Gastrocnemius medialis (tissue), 4 donors: ENCODE data around the gene PRMT3. TPM values are rescaled to one million over a fixed set of nuclear protein-coding genes. Genes with fewer than 3 reads are reported as not detected.

ENCODE experiments used
- ATAC-seq, 2 donors: fragments of 150-250 bp; one replicate each; pipeline ENCODE4 v1.9.1; 2016
- DNase-seq, 2 donors: peaks; one replicate each; pipeline ENCODE4 v3.0.0-alpha.2; 2019
- H3K27ac ChIP-seq, 4 donors: fragments of 200-600 bp; sonication (generic); 1 replicate in 1 of 4; 2 replicates in 3 of 4; pipeline ENCODE4 v1.5.1; 2016 to 2018; ENCODE audit warnings: mild to moderate bottlenecking in 2 of 4, moderate library complexity in 1 of 4
- H3K27me3 ChIP-seq, 3 donors: fragments of 200-600 bp; sonication (generic) in 2 of 3; 1 replicate in 1 of 3; 2 replicates in 2 of 3; pipeline versions ENCODE4 v1.5.1 to v1.6.0; 2016 to 2019; ENCODE audit warnings: mild to moderate bottlenecking in 1 of 3, moderate library complexity in 1 of 3
- H3K36me3 ChIP-seq, 2 donors: fragments of 200-600 bp; sonication (generic) in 1 of 2; one replicate each; pipeline ENCODE4 v1.5.1; 2017 to 2018
- H3K4me1 ChIP-seq, 2 donors: fragments of 200-600 bp; sonication (generic) in 1 of 2; one replicate each; pipeline ENCODE4 v1.5.1; 2016 to 2017; ENCODE audit warnings: mild to moderate bottlenecking in 2 of 2
- H3K4me3 ChIP-seq, 4 donors: fragments of 200-600 bp; sonication (generic) in 3 of 4; 1 replicate in 1 of 4; 2 replicates in 3 of 4; pipeline ENCODE4 v1.5.1; 2016 to 2019; ENCODE audit warnings: mild to moderate bottlenecking in 2 of 4
- H3K9me3 ChIP-seq, 3 donors: fragments of 200-600 bp; sonication (generic) in 2 of 3; 1 replicate in 1 of 3; 2 replicates in 2 of 3; pipeline ENCODE4 v1.5.1; 2016 to 2019
- POLR2A ChIP-seq, 2 donors: fragments of 450-650 bp; IDR thresholded peaks; one replicate each; pipeline ENCODE4 v1.6.1; 2017; ENCODE audit warnings: antibody characterized with exemption in 2 of 2, mild to moderate bottlenecking in 2 of 2, moderate library complexity in 2 of 2
- in situ Hi-C, 4 donors: fragments of 200-750 bp; cut with MboI; loops; one replicate each; pipeline versions ENCODE4 v1.15.0 to v1.8.0; 2017; ENCODE audit warnings: low sequenced_read_pairs in 4 of 4
- intact Hi-C: fragments of 100-400 bp; cut with DNase I; formaldehyde crosslinking; loops from one replicate; pipeline ENCODE4 v1.15.1; 2023; ENCODE audit warnings: low total_unique reads
- total RNA-seq, 4 donors: library from RNA; depleted of rRNA; stranded (reverse); fragments of >200 nt; gene quantifications; one replicate each; pipeline versions ENCODE4 v1.1.0 to v1.2.3, GENCODE V29; 2016
- TF ChIP-seq, protein P1 (sequence below), 5 experiments: fragments of 450-650 bp in 3 of 5; fragments of 200-600 bp in 2 of 5; sonication (generic) in 2 of 5; IDR thresholded peaks in 4 of 5; conservative IDR thresholded peaks in 1 of 5; 1 replicate in 4 of 5; 2 replicates in 1 of 5; pipeline ENCODE4 v1.5.1; 2016 to 2019; ENCODE audit warnings: antibody characterized with exemption in 5 of 5, mild to moderate bottlenecking in 3 of 5, moderate library complexity in 3 of 5

PRMT3 gene
- total RNA-seq, 4 donors from 2014 or later = 14.0 to 20.1 (median 17.0) TPM

DNA sequence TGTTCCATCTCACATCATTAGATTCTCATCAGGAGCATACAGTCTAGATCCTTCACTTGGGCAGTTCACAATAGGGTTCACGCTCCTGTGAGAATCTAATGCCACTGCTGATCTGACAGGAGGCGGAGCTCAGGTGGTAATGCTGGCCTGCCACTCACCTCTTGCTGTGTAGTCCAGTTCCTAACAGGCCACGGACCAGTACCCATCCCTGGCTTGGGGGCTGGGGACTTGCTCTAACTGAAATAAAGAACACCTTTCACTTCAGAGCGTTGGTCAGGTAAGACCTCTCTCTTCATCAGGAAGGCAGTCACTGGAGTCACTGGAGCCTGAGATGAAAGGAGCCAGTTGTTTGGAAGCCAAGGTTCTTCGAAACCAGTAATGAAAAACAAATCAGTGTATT is 41.7 kb downstream of the PRMT3 start:
- intact Hi-C loops (no loop called here), in situ Hi-C loops (no loop called here)
- Histone ChIP-seq H3K27me3 (no peaks in the 10 kb centered on the region), H3K36me3 (peaks cover 0 to 9% of the 10 kb centered on the region in 2 donors), H3K9me3 (no peaks in the 10 kb centered on the region), H3K27ac (no peak overlapping the region), H3K4me1 (no peaks in the 10 kb centered on the region), H3K4me3 (no peak overlapping the region)
- DNase-seq (no peak), ATAC-seq (no peak)
- no peak for TF ChIP-seq POLR2A (IDR thresholded peaks at IDR 0.05)
- TF ChIP-seq, protein P1, sequence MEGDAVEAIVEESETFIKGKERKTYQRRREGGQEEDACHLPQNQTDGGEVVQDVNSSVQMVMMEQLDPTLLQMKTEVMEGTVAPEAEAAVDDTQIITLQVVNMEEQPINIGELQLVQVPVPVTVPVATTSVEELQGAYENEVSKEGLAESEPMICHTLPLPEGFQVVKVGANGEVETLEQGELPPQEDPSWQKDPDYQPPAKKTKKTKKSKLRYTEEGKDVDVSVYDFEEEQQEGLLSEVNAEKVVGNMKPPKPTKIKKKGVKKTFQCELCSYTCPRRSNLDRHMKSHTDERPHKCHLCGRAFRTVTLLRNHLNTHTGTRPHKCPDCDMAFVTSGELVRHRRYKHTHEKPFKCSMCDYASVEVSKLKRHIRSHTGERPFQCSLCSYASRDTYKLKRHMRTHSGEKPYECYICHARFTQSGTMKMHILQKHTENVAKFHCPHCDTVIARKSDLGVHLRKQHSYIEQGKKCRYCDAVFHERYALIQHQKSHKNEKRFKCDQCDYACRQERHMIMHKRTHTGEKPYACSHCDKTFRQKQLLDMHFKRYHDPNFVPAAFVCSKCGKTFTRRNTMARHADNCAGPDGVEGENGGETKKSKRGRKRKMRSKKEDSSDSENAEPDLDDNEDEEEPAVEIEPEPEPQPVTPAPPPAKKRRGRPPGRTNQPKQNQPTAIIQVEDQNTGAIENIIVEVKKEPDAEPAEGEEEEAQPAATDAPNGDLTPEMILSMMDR (IDR thresholded peaks at IDR 0.05 in 4 of 5, conservative IDR thresholded peaks at IDR 0.05 in 1 of 5) = no peak

DNA sequence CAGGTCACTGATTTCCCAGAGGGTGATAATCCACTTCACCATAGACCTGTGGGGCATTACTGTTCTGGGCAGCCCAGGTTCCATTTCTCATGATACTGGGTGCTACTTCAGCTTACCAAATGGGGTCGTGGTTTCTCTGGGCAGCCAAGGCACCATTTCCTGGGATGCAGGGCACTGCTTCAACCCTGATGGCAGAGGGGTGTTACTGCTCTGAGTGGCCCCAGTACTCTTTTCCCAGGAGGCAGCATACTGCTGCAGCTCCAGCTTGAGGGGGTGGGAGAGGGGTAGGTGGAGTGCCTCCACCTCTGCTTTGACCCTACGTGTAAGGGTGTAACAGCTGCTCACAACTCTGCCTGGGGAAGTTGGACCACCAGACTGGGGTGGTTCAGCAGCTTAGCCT is 51.1 kb downstream of the PRMT3 start:
- ATAC-seq (no peak), DNase-seq (no peak)
- H3K4me3 ChIP-seq = no peak overlapping the region
- TF ChIP-seq POLR2A (IDR thresholded peaks at IDR 0.05) = no peak
- TF ChIP-seq, protein P1 (IDR thresholded peaks at IDR 0.05 in 4 of 5, conservative IDR thresholded peaks at IDR 0.05 in 1 of 5) = no peak
- intact Hi-C loops = no loop called here
- no peaks in the 10 kb centered on the region for H3K27me3 ChIP-seq
- no peak overlapping the region for H3K27ac ChIP-seq
- no peaks in the 10 kb centered on the region for H3K36me3 ChIP-seq
- no peaks in the 10 kb centered on the region for H3K4me1 ChIP-seq
- in situ Hi-C loops = no loop called here
- no peaks in the 10 kb centered on the region for H3K9me3 ChIP-seq

DNA sequence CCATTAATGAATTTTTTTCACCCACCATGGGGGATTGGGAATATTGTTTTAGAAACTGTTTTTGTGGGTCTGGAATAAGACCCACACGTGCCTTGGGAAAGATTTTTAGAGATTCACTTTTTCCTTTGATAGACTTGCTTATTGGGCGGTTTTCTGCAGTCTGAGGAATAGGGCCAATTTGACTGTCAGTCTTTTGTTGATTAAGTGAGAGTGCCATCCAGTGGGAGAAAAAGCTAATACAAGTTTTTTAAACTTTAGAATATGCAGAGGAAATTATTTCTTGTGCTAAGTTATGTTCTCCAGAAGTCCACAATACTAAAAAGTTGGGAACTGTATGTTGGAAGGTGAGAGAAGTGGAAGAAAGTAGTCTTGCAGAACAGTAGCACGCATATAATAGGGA is 56.1 kb downstream of the PRMT3 start:
- Histone ChIP-seq H3K4me3 (no peak overlapping the region), H3K36me3 (no peaks in the 10 kb centered on the region), H3K27ac (no peak overlapping the region), H3K9me3 (no peaks in the 10 kb centered on the region), H3K27me3 (no peaks in the 10 kb centered on the region), H3K4me1 (no peaks in the 10 kb centered on the region)
- in situ Hi-C loops (no loop called here), intact Hi-C loops (loop anchor here (10.0 kb wide), 1 partner anchor 59 kb away; the partner anchor contains the start of gene PRMT3)
- TF ChIP-seq, protein P1 (IDR thresholded peaks at IDR 0.05 in 4 of 5, conservative IDR thresholded peaks at IDR 0.05 in 1 of 5) = no peak
- TF ChIP-seq POLR2A (IDR thresholded peaks at IDR 0.05) = no peak
- DNase-seq (no peak), ATAC-seq (no peak)

DNA sequence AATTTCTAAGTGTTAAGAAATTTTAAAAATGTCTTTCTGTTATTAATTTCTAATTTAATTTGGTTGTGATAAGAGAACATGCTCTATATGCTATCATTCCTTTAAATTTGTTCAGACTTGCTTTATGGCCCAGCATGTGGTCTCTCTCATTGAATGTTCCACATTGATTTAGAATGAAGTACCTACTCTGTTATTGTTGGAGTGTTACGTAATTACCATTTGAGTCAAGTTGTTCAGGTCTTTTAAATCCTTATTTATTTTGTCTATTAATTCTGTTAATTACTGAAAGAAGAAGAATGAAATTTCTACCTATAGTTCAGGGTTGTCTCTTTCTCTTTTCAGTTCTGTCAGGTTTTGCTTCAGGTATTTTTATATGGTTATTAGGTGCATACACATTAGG is 57.0 kb downstream of the PRMT3 start:
- no peak overlapping the region for H3K27ac ChIP-seq
- TF ChIP-seq, protein P1 (IDR thresholded peaks at IDR 0.05 in 4 of 5, conservative IDR thresholded peaks at IDR 0.05 in 1 of 5) = no peak
- in situ Hi-C loops = no loop called here
- no peaks in the 10 kb centered on the region for H3K4me1 ChIP-seq
- intact Hi-C loops = loop anchor here (10.0 kb wide), 1 partner anchor 60 kb away; the partner anchor contains the start of gene PRMT3
- H3K4me3 ChIP-seq = no peak overlapping the region
- no peak for ATAC-seq
- no peak for DNase-seq
- H3K27me3 ChIP-seq = no peaks in the 10 kb centered on the region
- no peaks in the 10 kb centered on the region for H3K36me3 ChIP-seq
- no peaks in the 10 kb centered on the region for H3K9me3 ChIP-seq

DNA sequence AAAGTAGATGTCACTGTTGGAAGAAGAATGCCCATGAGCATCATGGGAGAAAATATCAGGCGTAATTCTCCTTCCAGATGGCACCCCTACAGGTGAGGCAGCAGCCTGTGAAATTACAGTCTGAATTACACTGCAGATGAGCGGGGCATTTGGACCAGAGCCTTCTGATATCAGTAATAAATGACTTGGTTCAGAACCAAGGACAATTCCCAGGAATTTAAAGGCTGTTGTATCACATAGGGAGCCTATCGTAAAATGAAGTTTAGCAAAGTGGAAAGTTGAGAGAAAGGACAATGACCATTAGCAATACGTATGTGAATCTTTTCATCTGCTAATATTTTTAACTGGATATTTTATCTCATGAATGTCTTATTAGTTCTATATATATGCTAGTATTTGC is 61.3 kb downstream of the PRMT3 start:
- no peaks in the 10 kb centered on the region for H3K36me3 ChIP-seq
- H3K27ac ChIP-seq = no peak overlapping the region
- no peaks in the 10 kb centered on the region for H3K27me3 ChIP-seq
- in situ Hi-C loops = no loop called here
- no peaks in the 10 kb centered on the region for H3K4me1 ChIP-seq
- H3K4me3 ChIP-seq = no peak overlapping the region
- H3K9me3 ChIP-seq = no peaks in the 10 kb centered on the region
- intact Hi-C loops = loop anchor here (10.0 kb wide), 1 partner anchor 64 kb away; the partner anchor contains the start of gene PRMT3
- no peak for TF ChIP-seq POLR2A (IDR thresholded peaks at IDR 0.05)
- no peak for DNase-seq
- ATAC-seq = no peak
